Measurements from ENCODE around the gene IFRD1.

DNA sequence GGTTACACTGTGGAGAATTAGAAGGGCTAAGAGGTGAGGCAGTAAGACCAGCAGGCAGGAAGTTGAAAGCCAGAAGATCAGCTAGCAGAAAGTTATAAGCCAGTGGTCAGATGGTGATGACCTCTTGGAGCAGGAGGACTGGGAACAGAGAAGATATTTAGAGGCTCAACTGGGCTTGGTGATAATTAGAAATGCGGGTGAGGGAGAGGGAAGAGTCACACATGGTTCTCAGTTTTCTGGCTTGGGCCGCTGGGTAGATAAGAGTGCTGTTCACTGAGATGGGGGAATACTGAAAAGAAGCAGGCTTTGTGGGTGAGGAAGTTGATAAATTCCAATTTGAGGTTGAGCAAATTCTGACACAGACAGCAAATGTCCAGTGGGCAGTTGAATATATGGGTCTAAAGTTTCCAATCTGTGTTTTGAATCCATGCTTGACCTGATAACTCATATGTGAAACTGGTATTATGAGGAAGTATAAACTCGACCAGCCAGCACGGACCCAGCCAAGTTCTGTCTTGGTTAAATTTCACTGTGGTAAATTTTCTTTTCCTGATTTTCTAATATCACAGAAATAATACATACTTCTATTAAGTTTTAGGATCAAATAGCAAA, 53.2 kb downstream of the IFRD1 start:
- no peak for TF ChIP-seq POLR2A (IDR thresholded peaks at IDR 0.05; ENCODE audit: low read length)
- no peak for TF ChIP-seq GATA1 (IDR thresholded peaks at IDR 0.05; ENCODE audit: low read depth, low read length)
